ENCODE data around the gene MDGA2.

MDGA2 gene

DNA sequence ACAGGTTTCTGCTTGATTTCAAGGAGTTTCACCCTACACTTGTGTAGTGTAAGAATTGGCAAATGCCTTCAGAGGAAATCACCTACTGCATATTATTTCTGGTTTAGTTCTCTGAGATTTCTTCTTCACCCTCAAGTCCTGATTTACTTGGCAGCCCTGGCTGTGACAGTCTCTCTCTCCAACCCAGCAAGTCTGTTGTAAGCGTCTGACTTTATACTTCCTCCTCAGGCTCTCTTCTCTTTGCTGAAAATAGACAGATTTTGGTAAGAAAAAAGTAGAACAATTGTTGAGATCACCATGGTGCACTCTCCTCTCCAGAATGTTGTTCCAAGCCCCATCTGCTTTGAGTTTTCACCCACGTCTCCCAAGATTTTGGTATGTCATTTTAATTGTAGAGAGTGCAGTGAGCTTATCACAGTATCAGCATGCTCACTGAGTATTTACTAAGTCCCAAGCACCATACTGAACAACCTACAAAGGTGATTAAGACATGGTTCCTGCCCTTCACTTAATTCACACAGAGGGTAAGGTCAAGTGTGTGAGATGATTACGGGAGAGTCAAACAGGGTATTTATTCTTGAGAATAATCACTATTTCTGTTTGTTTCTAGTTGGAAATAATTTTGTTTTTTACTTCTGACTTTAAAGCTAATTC is 148.7 kb downstream of the MDGA2 start:
- Histone ChIP-seq H3K36me3 (ENCODE audit: insufficient read depth, low read length) (no peaks in the 10 kb centered on the region), H3K4me1 (ENCODE audit: insufficient read depth, low read length) (no peaks in the 10 kb centered on the region), H3K9me3 (ENCODE audit: insufficient read depth, low read length, severe bottlenecking) (no peaks in the 10 kb centered on the region), H3K4me2 (ENCODE audit: insufficient read depth, low read length) (no peak overlapping the region), H3K4me3 (ENCODE audit: low read depth in 1 of 2, low read length in 2 of 2) (no peak overlapping the region), H3K27me3 (ENCODE audit: insufficient read depth, low read length, poor library complexity) (no peaks in the 10 kb centered on the region), H4K20me1 (ENCODE audit: insufficient read depth, low read length) (no peaks in the 10 kb centered on the region), H3K27ac (ENCODE audit: low read length) (no peak overlapping the region), H3K9ac (ENCODE audit: low read depth, low read length) (no peak overlapping the region), H2AFZ (ENCODE audit: low read depth, low read length) (no peak overlapping the region), H3K79me2 (ENCODE audit: insufficient read depth, low read length) (no peaks in the 10 kb centered on the region)
- TF ChIP-seq, protein P1, sequence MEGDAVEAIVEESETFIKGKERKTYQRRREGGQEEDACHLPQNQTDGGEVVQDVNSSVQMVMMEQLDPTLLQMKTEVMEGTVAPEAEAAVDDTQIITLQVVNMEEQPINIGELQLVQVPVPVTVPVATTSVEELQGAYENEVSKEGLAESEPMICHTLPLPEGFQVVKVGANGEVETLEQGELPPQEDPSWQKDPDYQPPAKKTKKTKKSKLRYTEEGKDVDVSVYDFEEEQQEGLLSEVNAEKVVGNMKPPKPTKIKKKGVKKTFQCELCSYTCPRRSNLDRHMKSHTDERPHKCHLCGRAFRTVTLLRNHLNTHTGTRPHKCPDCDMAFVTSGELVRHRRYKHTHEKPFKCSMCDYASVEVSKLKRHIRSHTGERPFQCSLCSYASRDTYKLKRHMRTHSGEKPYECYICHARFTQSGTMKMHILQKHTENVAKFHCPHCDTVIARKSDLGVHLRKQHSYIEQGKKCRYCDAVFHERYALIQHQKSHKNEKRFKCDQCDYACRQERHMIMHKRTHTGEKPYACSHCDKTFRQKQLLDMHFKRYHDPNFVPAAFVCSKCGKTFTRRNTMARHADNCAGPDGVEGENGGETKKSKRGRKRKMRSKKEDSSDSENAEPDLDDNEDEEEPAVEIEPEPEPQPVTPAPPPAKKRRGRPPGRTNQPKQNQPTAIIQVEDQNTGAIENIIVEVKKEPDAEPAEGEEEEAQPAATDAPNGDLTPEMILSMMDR (IDR thresholded peaks at IDR 0.05; ENCODE audit: borderline replicate concordance, extremely low read depth, low read length, poor library complexity, severe bottlenecking) = no peak
- TF ChIP-seq EZH2 (IDR thresholded peaks at IDR 0.05; ENCODE audit: borderline replicate concordance, low read depth, low read length, severe bottlenecking) = no peak
- ATAC-seq (ENCODE audit: insufficient read depth, low read depth) (no peak), DNase-seq (no peak)

DNA sequence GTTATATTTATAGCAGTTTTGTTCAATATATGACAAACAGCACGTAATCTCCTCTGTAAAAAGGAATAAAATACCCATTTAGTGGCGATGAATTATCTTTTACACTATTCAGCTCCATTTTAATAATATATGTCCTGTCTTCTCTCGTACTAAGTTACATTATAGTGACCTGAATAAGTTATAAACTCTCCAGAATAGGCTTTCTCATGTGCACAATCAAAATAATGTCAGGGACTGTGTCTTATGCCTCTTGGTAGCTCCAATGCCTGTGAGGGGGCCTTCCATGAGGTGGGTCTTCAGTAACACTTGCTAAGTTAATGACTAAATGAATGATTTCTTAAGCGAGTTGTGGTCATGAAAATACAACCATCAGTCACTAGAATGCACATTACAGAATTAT is 150.9 kb downstream of the MDGA2 start:
- ATAC-seq (ENCODE audit: insufficient read depth, low read depth) (no peak), DNase-seq (no peak)
- Histone ChIP-seq H3K4me1 (ENCODE audit: insufficient read depth, low read length) (no peaks in the 10 kb centered on the region), H3K27me3 (ENCODE audit: insufficient read depth, low read length, poor library complexity) (no peaks in the 10 kb centered on the region), H3K4me3 (ENCODE audit: low read depth in 1 of 2, low read length in 2 of 2) (no peak overlapping the region), H3K9ac (ENCODE audit: low read depth, low read length) (no peak overlapping the region), H3K27ac (ENCODE audit: low read length) (no peak overlapping the region), H2AFZ (ENCODE audit: low read depth, low read length) (no peak overlapping the region), H3K4me2 (ENCODE audit: insufficient read depth, low read length) (no peak overlapping the region), H3K36me3 (ENCODE audit: insufficient read depth, low read length) (no peaks in the 10 kb centered on the region), H3K9me3 (ENCODE audit: insufficient read depth, low read length, severe bottlenecking) (no peaks in the 10 kb centered on the region), H3K79me2 (ENCODE audit: insufficient read depth, low read length) (no peaks in the 10 kb centered on the region), H4K20me1 (ENCODE audit: insufficient read depth, low read length) (no peaks in the 10 kb centered on the region)
- TF ChIP-seq, protein P1 (IDR thresholded peaks at IDR 0.05; ENCODE audit: borderline replicate concordance, extremely low read depth, low read length, poor library complexity, severe bottlenecking) = no peak

DNA sequence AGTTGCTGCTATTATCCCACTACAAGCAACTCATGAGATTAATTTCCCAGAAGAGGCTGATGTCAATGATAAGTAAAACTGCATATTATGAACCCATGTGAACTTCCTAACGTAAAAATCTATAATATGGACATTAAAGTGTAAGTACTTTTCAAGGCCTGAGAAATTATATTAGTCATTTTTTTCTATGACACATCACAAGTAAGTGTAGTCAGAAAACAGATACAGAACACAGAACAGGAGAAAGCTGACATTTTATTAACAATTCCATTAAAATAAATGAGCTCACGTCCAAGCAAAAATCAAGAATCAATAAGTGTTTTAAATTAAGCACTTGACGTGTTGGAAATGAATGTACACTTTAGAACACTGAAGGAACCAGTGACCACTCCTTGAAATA is 155.0 kb downstream of the MDGA2 start:
- no peak for TF ChIP-seq EZH2 (IDR thresholded peaks at IDR 0.05; ENCODE audit: borderline replicate concordance, low read depth, low read length, severe bottlenecking)
- TF ChIP-seq, protein P1 (IDR thresholded peaks at IDR 0.05; ENCODE audit: borderline replicate concordance, extremely low read depth, low read length, poor library complexity, severe bottlenecking) = no peak
- no peak overlapping the region for H3K9ac ChIP-seq (ENCODE audit: low read depth, low read length)
- H3K9me3 ChIP-seq (ENCODE audit: insufficient read depth, low read length, severe bottlenecking) = no peaks in the 10 kb centered on the region
- no peaks in the 10 kb centered on the region for H3K79me2 ChIP-seq (ENCODE audit: insufficient read depth, low read length)
- H2AFZ ChIP-seq (ENCODE audit: low read depth, low read length) = no peak overlapping the region
- no peaks in the 10 kb centered on the region for H4K20me1 ChIP-seq (ENCODE audit: insufficient read depth, low read length)
- no peaks in the 10 kb centered on the region for H3K27me3 ChIP-seq (ENCODE audit: insufficient read depth, low read length, poor library complexity)
- no peak overlapping the region for H3K27ac ChIP-seq (ENCODE audit: low read length)
- no peak overlapping the region for H3K4me3 ChIP-seq (ENCODE audit: low read depth in 1 of 2, low read length in 2 of 2)
- no peaks in the 10 kb centered on the region for H3K4me1 ChIP-seq (ENCODE audit: insufficient read depth, low read length)
- H3K4me2 ChIP-seq (ENCODE audit: insufficient read depth, low read length) = no peak overlapping the region
- ATAC-seq (ENCODE audit: insufficient read depth, low read depth) (no peak), DNase-seq (no peak)
- no peaks in the 10 kb centered on the region for H3K36me3 ChIP-seq (ENCODE audit: insufficient read depth, low read length)

DNA sequence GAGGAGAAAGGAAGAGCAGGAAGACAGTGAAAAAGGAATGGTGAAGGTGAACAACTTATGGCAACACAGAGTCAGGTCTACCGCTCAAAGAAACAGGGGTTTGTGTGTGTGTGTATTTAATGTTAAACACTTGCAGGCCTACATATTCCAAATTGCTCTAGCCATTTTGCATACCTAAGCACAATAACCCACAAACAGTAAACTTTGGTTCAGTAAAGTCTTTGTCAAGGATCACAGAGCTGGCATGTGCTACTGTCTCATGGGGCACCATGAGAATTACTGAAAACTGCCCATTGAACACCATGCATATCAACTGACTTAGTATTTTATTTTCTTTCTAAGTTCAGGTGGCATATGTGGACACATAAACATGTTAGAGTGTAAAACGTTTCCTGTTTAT is 163.6 kb downstream of the MDGA2 start:
- no peak for DNase-seq
- TF ChIP-seq, protein P1 (IDR thresholded peaks at IDR 0.05; ENCODE audit: borderline replicate concordance, extremely low read depth, low read length, poor library complexity, severe bottlenecking) = no peak
- no peaks in the 10 kb centered on the region for H3K9me3 ChIP-seq (ENCODE audit: insufficient read depth, low read length, severe bottlenecking)
- H3K27me3 ChIP-seq (ENCODE audit: insufficient read depth, low read length, poor library complexity) = no peaks in the 10 kb centered on the region
- no peak overlapping the region for H3K27ac ChIP-seq (ENCODE audit: low read length)
- no peak overlapping the region for H2AFZ ChIP-seq (ENCODE audit: low read depth, low read length)
- no peak for ATAC-seq (ENCODE audit: insufficient read depth, low read depth)
- no peak overlapping the region for H3K4me3 ChIP-seq (ENCODE audit: low read depth in 1 of 2, low read length in 2 of 2)
- H3K79me2 ChIP-seq (ENCODE audit: insufficient read depth, low read length) = no peaks in the 10 kb centered on the region
- H3K4me1 ChIP-seq (ENCODE audit: insufficient read depth, low read length) = no peaks in the 10 kb centered on the region
- no peaks in the 10 kb centered on the region for H4K20me1 ChIP-seq (ENCODE audit: insufficient read depth, low read length)
- H3K9ac ChIP-seq (ENCODE audit: low read depth, low read length) = no peak overlapping the region
- no peaks in the 10 kb centered on the region for H3K36me3 ChIP-seq (ENCODE audit: insufficient read depth, low read length)
- H3K4me2 ChIP-seq (ENCODE audit: insufficient read depth, low read length) = no peak overlapping the region
